ENCODE results near the gene HOXA9. TPM values are rescaled to one million over a fixed set of nuclear protein-coding genes. Genes with fewer than 3 reads are reported as not detected.

HOXA9 gene
- total RNA-seq, 1 donor from 2014 or later: not detected

DNA sequence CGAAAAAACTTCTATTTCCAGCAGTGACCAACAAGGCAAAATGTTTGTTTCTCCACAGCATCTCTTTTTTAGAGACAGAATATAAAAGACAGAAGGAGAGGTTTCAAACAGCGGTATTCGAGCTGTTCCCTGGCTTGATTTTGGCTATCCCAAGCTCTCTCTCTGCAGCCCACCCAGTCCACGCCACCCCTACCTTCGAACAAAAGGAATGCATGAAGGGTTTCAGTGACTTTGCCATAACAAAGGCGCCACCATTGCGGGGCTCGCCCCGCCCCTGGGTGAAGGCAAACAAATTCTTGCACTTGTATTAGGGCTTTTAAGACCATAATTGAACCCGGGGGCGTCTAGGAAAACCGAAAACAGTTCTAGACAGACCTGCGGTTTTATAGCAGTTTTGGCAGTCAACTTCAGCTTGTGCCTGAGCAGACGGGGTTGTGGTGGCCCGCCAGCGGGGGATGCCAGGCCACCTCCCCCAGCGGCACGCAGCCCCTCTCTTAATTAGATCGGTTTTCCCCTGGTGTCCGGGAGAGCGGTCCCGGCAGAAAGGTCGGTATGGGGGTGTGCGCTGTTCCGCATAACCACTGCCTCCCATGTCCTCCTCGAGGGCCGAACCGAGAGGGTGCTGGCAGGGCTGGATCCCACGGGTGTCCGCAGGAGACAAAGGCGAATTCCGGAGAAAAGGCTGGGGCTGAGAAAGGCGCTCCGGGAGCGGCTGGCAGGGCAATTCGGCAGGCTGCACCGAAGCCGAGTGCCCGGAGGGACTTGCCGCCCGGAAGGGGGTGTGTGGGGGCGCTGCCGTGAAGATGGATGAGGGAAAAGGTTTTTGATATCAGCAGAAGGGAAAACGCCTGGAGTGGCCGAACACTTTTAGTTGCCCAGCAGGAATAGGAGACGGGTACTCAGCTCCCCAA is 22.4 kb upstream of the HOXA9 start:
- peaks cover 2% of the 10 kb centered on the region for H3K36me3 Mint-ChIP-seq (ENCODE audit: low read depth, unreplicated experiment)
- H3K4me3 Mint-ChIP-seq (ENCODE audit: unreplicated experiment): peak overlapping the region; percentile 40
- peaks cover 24% of the 10 kb centered on the region for H3K9me3 Mint-ChIP-seq (ENCODE audit: unreplicated experiment)
- no peak for DNase-seq (ENCODE audit: low read depth)
- H2AFZ ChIP-seq (ENCODE audit: low read depth, low read length): no peak overlapping the region
- no peak overlapping the region for H3K4me3 ChIP-seq (ENCODE audit: insufficient read depth, low read depth, low read length)
- peaks cover 20% of the 10 kb centered on the region for H4K20me1 ChIP-seq (ENCODE audit: insufficient read depth, low read length)
- H3K4me1 Mint-ChIP-seq (ENCODE audit: low read depth, unreplicated experiment): no peaks in the 10 kb centered on the region
- TF ChIP-seq, protein P1, sequence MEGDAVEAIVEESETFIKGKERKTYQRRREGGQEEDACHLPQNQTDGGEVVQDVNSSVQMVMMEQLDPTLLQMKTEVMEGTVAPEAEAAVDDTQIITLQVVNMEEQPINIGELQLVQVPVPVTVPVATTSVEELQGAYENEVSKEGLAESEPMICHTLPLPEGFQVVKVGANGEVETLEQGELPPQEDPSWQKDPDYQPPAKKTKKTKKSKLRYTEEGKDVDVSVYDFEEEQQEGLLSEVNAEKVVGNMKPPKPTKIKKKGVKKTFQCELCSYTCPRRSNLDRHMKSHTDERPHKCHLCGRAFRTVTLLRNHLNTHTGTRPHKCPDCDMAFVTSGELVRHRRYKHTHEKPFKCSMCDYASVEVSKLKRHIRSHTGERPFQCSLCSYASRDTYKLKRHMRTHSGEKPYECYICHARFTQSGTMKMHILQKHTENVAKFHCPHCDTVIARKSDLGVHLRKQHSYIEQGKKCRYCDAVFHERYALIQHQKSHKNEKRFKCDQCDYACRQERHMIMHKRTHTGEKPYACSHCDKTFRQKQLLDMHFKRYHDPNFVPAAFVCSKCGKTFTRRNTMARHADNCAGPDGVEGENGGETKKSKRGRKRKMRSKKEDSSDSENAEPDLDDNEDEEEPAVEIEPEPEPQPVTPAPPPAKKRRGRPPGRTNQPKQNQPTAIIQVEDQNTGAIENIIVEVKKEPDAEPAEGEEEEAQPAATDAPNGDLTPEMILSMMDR (IDR thresholded peaks at IDR 0.05; ENCODE audit: insufficient read depth, low read depth, low read length): no peak
- peak; percentile 88 for TF ChIP-seq EZH2 (IDR thresholded peaks at IDR 0.05; ENCODE audit: insufficient read depth, low read length)
- H3K79me2 ChIP-seq (ENCODE audit: insufficient read depth, low read length): no peaks in the 10 kb centered on the region
- peak overlapping the region; percentile 68 for H3K4me2 ChIP-seq (ENCODE audit: low read length)
- H3K9ac ChIP-seq (ENCODE audit: low read length): no peak overlapping the region
- H3K27ac ChIP-seq (ENCODE audit: low read depth, low read length): no peak overlapping the region
- H3K27ac Mint-ChIP-seq (ENCODE audit: unreplicated experiment): no peak overlapping the region
- H3K36me3 ChIP-seq (ENCODE audit: insufficient read depth, low read length): no peaks in the 10 kb centered on the region
- peaks cover 90% of the 10 kb centered on the region for H3K27me3 Mint-ChIP-seq (ENCODE audit: low read depth, unreplicated experiment)
- H3K9me3 ChIP-seq (ENCODE audit: insufficient read depth, low read depth, low read length): peaks cover 6% of the 10 kb centered on the region
- no peak for FAIRE-seq
- H3K27me3 ChIP-seq (ENCODE audit: insufficient read depth, low read length): peaks cover 97% of the 10 kb centered on the region
- H3K4me1 ChIP-seq (ENCODE audit: insufficient read depth, low read length): peaks cover 6% of the 10 kb centered on the region

GRCh38 chr7:27186668-27187474 is 21.5 kb upstream of the HOXA9 start:
- H3K4me1 Mint-ChIP-seq (ENCODE audit: low read depth, unreplicated experiment): no peaks in the 10 kb centered on the region
- peaks cover 91% of the 10 kb centered on the region for H3K27me3 Mint-ChIP-seq (ENCODE audit: low read depth, unreplicated experiment)
- no peak overlapping the region for H3K27ac Mint-ChIP-seq (ENCODE audit: unreplicated experiment)
- peaks cover 6% of the 10 kb centered on the region for H3K9me3 ChIP-seq (ENCODE audit: insufficient read depth, low read depth, low read length)
- H3K4me2 ChIP-seq (ENCODE audit: low read length): no peak overlapping the region
- no peak for TF ChIP-seq EZH2 (IDR thresholded peaks at IDR 0.05; ENCODE audit: insufficient read depth, low read length)
- TF ChIP-seq, protein P1 (IDR thresholded peaks at IDR 0.05; ENCODE audit: insufficient read depth, low read depth, low read length): no peak
- no peak for DNase-seq (ENCODE audit: low read depth)
- peaks cover 24% of the 10 kb centered on the region for H3K9me3 Mint-ChIP-seq (ENCODE audit: unreplicated experiment)
- no peak overlapping the region for H2AFZ ChIP-seq (ENCODE audit: low read depth, low read length)
- H3K4me1 ChIP-seq (ENCODE audit: insufficient read depth, low read length): peaks cover 6% of the 10 kb centered on the region
- no peak overlapping the region for H3K27ac ChIP-seq (ENCODE audit: low read depth, low read length)
- H3K36me3 Mint-ChIP-seq (ENCODE audit: low read depth, unreplicated experiment): peaks cover 2% of the 10 kb centered on the region
- no peak overlapping the region for H3K4me3 Mint-ChIP-seq (ENCODE audit: unreplicated experiment)
- H3K4me3 ChIP-seq (ENCODE audit: insufficient read depth, low read depth, low read length): no peak overlapping the region
- no peaks in the 10 kb centered on the region for H3K79me2 ChIP-seq (ENCODE audit: insufficient read depth, low read length)
- H3K9ac ChIP-seq (ENCODE audit: low read length): no peak overlapping the region
- peaks cover 98% of the 10 kb centered on the region for H3K27me3 ChIP-seq (ENCODE audit: insufficient read depth, low read length)
- H4K20me1 ChIP-seq (ENCODE audit: insufficient read depth, low read length): peaks cover 20% of the 10 kb centered on the region
- H3K36me3 ChIP-seq (ENCODE audit: insufficient read depth, low read length): no peaks in the 10 kb centered on the region
- no peak for FAIRE-seq

Measured in astrocyte (in vitro differentiated cells and primary cell).